HCT116 (cell line): Measurements from ENCODE around the gene LILRB1. TPM values are rescaled to one million over a fixed set of nuclear protein-coding genes. Genes with fewer than 3 reads are reported as not detected.

Source experiments
- ATAC-seq: fragments of 200-7000 bp; cut with Tn5 transposase; 2 replicates; pipeline ENCODE4 v1.9.1; 2020; ENCODE audit warnings: mild to moderate bottlenecking, moderate library complexity
- BruUV-seq: library from RNA; stranded (reverse); fragments of 400-500 nt; replicated peaks from 2 replicates; lab custom pipeline; 2021; lab: Mats Ljungman, UMichigan
- CTCF ChIA-PET: fragments of 300-600 bp; sonication (Branson Sonifier 250); formaldehyde crosslinking; loops from one replicate; lab custom pipeline; 2021; ENCODE audit warnings: antibody characterized with exemption; lab: Charles Lee
- POLR2A ChIA-PET: fragments of 300-600, 350-600 bp; sonication (Branson Sonifier 250); formaldehyde crosslinking; loops from one replicate; lab custom pipeline; 2021; ENCODE audit warnings: antibody characterized with exemption; lab: Charles Lee
- RAD21 ChIA-PET, 2 experiments: fragments of 300-600 bp; sonication (Branson Sonifier 250); formaldehyde crosslinking; loops; one replicate each; lab custom pipeline; 2023; ENCODE audit warnings: low total read pairs in 2 of 2; ENCODE audit not compliant: uncharacterized antibody in 2 of 2, unreplicated experiment in 2 of 2, low non-redundant PET in 1 of 2; lab: Charles Lee
- DNase-seq: peaks from one replicate; pipeline ENCODE4 v3.0.0-alpha.2; 2010; ENCODE audit warnings: low read depth, low spot score
- H2AFZ ChIP-seq: fragments of 200-600 bp; shearing (Covaris generic), sonication (generic); 2 replicates; pipeline ENCODE4 v1.6.1; 2017; ENCODE audit warnings: low read depth, mixed run types, mixed read lengths, antibody characterized with exemption, low read length; ENCODE audit not compliant: poor library complexity, severe bottlenecking
- H3K27ac ChIP-seq: 2 replicates; pipeline ENCODE4 v1.5.1; 2012; ENCODE audit warnings: low read depth, low read length
- H3K27me3 ChIP-seq: fragments of 200-600 bp; sonication (generic); 2 replicates; pipeline ENCODE4 v1.6.1; 2016; ENCODE audit warnings: mixed run types, low read length, mixed read lengths; ENCODE audit not compliant: insufficient read depth
- H3K36me3 ChIP-seq, 2 experiments: fragments of 200-500 bp in 1 of 2; fragments of 200-600 bp in 1 of 2; sonication (Bioruptor generic) in 1 of 2; sonication (generic) in 1 of 2; 2 replicates each; pipeline versions ENCODE4 v1.5.1 to v1.6.1; 2014 to 2016; ENCODE audit warnings: low read length in 2 of 2, inconsistent platforms in 1 of 2, mixed read lengths in 1 of 2, mixed run types in 1 of 2; ENCODE audit not compliant: insufficient read depth in 2 of 2, control insufficient read depth in 1 of 2
- H3K4me1 ChIP-seq, 2 experiments: fragments of 200-600 bp in 1 of 2; sonication (generic) in 1 of 2; 2 replicates each; pipeline versions ENCODE4 v1.5.1 to v1.6.1; 2012 to 2017; ENCODE audit warnings: low read length in 2 of 2, inconsistent platforms in 1 of 2, mild to moderate bottlenecking in 1 of 2, mixed read lengths in 1 of 2, mixed run types in 1 of 2, moderate library complexity in 1 of 2; ENCODE audit not compliant: insufficient read depth in 2 of 2, control insufficient read depth in 1 of 2
- H3K4me2 ChIP-seq: fragments of 200-600 bp; sonication (generic); 2 replicates; pipeline ENCODE4 v1.6.1; 2017; ENCODE audit warnings: mixed run types, low read length, mixed read lengths
- H3K4me3 ChIP-seq, 2 experiments: fragments of 200-600 bp in 1 of 2; sonication (generic) in 1 of 2; replicated peaks in 1 of 2; 2 replicates each; pipeline ENCODE4 v1.5.1; 2011 to 2016; ENCODE audit warnings: low read length in 2 of 2, control low read depth in 1 of 2, low read depth in 1 of 2, mild to moderate bottlenecking in 1 of 2, mixed read lengths in 1 of 2, mixed run types in 1 of 2
- H3K79me2 ChIP-seq: fragments of 200-600 bp; sonication (generic); 2 replicates; pipeline ENCODE4 v1.6.1; 2017; ENCODE audit warnings: mild to moderate bottlenecking, mixed run types, low read length, moderate library complexity, mixed read lengths; ENCODE audit not compliant: insufficient read depth
- H3K9ac ChIP-seq: fragments of 200-600 bp; sonication (generic); 2 replicates; pipeline ENCODE4 v1.6.1; 2016; ENCODE audit warnings: low read length, mixed read lengths
- H3K9me2 ChIP-seq: fragments of 200-600 bp; sonication (generic), shearing (Covaris generic); 2 replicates; pipeline ENCODE4 v1.6.1; 2017; ENCODE audit warnings: mixed run types, mild to moderate bottlenecking, moderate library complexity; ENCODE audit not compliant: insufficient read depth
- H3K9me3 ChIP-seq, 2 experiments: fragments of 200-500 bp in 1 of 2; fragments of 200-600 bp in 1 of 2; sonication (Bioruptor generic) in 1 of 2; sonication (generic) in 1 of 2; 2 replicates each; pipeline ENCODE4 v1.6.1; 2014 to 2017; ENCODE audit warnings: low read length in 2 of 2, mixed read lengths in 2 of 2, inconsistent platforms in 1 of 2, low read depth in 1 of 2, mild to moderate bottlenecking in 1 of 2, mixed run types in 1 of 2, moderate library complexity in 1 of 2; ENCODE audit not compliant: control insufficient read depth in 1 of 2, insufficient read depth in 1 of 2
- H4K20me1 ChIP-seq: fragments of 200-600 bp; sonication (generic), shearing (Covaris generic); 2 replicates; pipeline ENCODE4 v1.6.1; 2017; ENCODE audit warnings: mixed run types, mild to moderate bottlenecking, moderate library complexity; ENCODE audit not compliant: insufficient read depth
- CTCF ChIP-seq, 3 experiments: fragments of 200-600 bp in 1 of 3; sonication (generic) in 1 of 3; IDR thresholded peaks in 2 of 3; conservative IDR thresholded peaks in 1 of 3; 2 replicates each; pipeline ENCODE4 v1.5.1; 2012 to 2017; ENCODE audit warnings: low read depth in 2 of 3, low read length in 2 of 3, antibody characterized with exemption in 1 of 3, borderline replicate concordance in 1 of 3, control low read depth in 1 of 3, mild to moderate bottlenecking in 1 of 3, mixed read lengths in 1 of 3, mixed run types in 1 of 3, moderate library complexity in 1 of 3; ENCODE audit not compliant: insufficient read depth in 1 of 3
- ELF1 ChIP-seq: IDR thresholded peaks from 2 replicates; pipeline ENCODE4 v1.6.1; 2012; ENCODE audit warnings: low read depth, borderline replicate concordance
- EZH2phosphoT487 ChIP-seq: fragments of 200-600 bp; IDR thresholded peaks from 2 replicates; pipeline ENCODE4 v1.6.1; 2018; ENCODE audit warnings: antibody characterized with exemption, borderline replicate concordance
- POLR2A ChIP-seq: IDR thresholded peaks from 2 replicates; pipeline ENCODE4 v1.7.0; 2011; ENCODE audit warnings: borderline replicate concordance; ENCODE audit not compliant: insufficient read depth, insufficient read length; ENCODE audit errors: extremely low read depth
- ZBTB33 ChIP-seq: IDR thresholded peaks from 2 replicates; pipeline ENCODE4 v1.6.1; 2011; ENCODE audit warnings: mild to moderate bottlenecking, low read length, moderate library complexity; ENCODE audit not compliant: insufficient replicate concordance; ENCODE audit errors: extremely low read depth
- intact Hi-C: fragments of 100-400 bp; cut with micrococcal nuclease; formaldehyde crosslinking; loops from 2 replicates; pipeline ENCODE4 v1.10.0; 2022
- total RNA-seq: library from RNA; stranded (reverse); gene quantifications from one replicate; pipeline ENCODE4 v1.2.1, GENCODE V29; 2021; ENCODE audit not compliant: unreplicated experiment
- TF ChIP-seq, protein P1 (sequence below): IDR thresholded peaks from 2 replicates; pipeline ENCODE4 v1.6.1; 2012

LILRB1 gene
- total RNA-seq, 1 experiment from 2014 or later, result not detected

GRCh38 chr19:54616057-54616456 is 14.2 kb upstream of the LILRB1 start:
- no peak overlapping the region for H3K4me2 ChIP-seq
- intact Hi-C loops, result no loop called here
- no peaks in the 10 kb centered on the region for H3K36me3 ChIP-seq
- no peak overlapping the region for H2AFZ ChIP-seq
- no peaks in the 10 kb centered on the region for H4K20me1 ChIP-seq
- H3K9me2 ChIP-seq, result no peaks in the 10 kb centered on the region
- no peak overlapping the region for H3K9ac ChIP-seq
- TF ChIP-seq ZBTB33 (no peak), ELF1 (no peak), POLR2A (no peak), CTCF (IDR thresholded peaks at IDR 0.05 in 2 of 3, conservative IDR thresholded peaks at IDR 0.05 in 1 of 3; ENCODE audit: borderline replicate concordance in 1 of 3, insufficient read depth in 1 of 3, low read depth in 2 of 3, low read length in 2 of 3) (no peak), EZH2phosphoT487 (no peak)
- TF ChIP-seq, protein P1, sequence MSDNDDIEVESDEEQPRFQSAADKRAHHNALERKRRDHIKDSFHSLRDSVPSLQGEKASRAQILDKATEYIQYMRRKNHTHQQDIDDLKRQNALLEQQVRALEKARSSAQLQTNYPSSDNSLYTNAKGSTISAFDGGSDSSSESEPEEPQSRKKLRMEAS, result no peak
- DNase-seq (no peak), ATAC-seq (no peak)
- no peak overlapping the region for H3K27ac ChIP-seq
- no peak overlapping the region for H3K4me3 ChIP-seq
- no peaks in the 10 kb centered on the region for H3K79me2 ChIP-seq
- RAD21 ChIA-PET, result no interaction called here
- CTCF ChIA-PET, result no interaction called here
- no peaks in the 10 kb centered on the region for H3K9me3 ChIP-seq
- BruUV-seq, result no TSS peak
- H3K27me3 ChIP-seq, result 0 out of 2 replicates have a peak, but pooled peaks cover 7% of the 10 kb centered on the region
- POLR2A ChIA-PET, result no interaction called here
- H3K4me1 ChIP-seq, result no peaks in the 10 kb centered on the region
